ENCODE measurements around the gene CADPS2.

- TF ChIP-seq, protein P1, sequence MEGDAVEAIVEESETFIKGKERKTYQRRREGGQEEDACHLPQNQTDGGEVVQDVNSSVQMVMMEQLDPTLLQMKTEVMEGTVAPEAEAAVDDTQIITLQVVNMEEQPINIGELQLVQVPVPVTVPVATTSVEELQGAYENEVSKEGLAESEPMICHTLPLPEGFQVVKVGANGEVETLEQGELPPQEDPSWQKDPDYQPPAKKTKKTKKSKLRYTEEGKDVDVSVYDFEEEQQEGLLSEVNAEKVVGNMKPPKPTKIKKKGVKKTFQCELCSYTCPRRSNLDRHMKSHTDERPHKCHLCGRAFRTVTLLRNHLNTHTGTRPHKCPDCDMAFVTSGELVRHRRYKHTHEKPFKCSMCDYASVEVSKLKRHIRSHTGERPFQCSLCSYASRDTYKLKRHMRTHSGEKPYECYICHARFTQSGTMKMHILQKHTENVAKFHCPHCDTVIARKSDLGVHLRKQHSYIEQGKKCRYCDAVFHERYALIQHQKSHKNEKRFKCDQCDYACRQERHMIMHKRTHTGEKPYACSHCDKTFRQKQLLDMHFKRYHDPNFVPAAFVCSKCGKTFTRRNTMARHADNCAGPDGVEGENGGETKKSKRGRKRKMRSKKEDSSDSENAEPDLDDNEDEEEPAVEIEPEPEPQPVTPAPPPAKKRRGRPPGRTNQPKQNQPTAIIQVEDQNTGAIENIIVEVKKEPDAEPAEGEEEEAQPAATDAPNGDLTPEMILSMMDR (IDR thresholded peaks at IDR 0.05; ENCODE audit: insufficient read depth, low read depth, low read length), result no peak
- no peak for TF ChIP-seq EZH2 (IDR thresholded peaks at IDR 0.05; ENCODE audit: insufficient read depth, low read length)
Measured at GRCh38 chr7:122724366-122724765, 161.9 kb downstream of the CADPS2 start.
